ENCODE results near the gene GBA2. TPM values are rescaled to one million over a fixed set of nuclear protein-coding genes. Genes with fewer than 3 reads are reported as not detected.

GBA2 gene
- total RNA-seq, 1 donor from 2014 or later = 161 TPM

GRCh38 chr9:35695943-35696401 is 53.1 kb downstream of the GBA2 start:
- DNase-seq (ENCODE audit: low spot score) = peak; percentile 66

- DNase-seq (ENCODE audit: low spot score) = no peak
Observed at GRCh38 chr9:35691757-35692301, 57.2 kb downstream of the GBA2 start.

DNA sequence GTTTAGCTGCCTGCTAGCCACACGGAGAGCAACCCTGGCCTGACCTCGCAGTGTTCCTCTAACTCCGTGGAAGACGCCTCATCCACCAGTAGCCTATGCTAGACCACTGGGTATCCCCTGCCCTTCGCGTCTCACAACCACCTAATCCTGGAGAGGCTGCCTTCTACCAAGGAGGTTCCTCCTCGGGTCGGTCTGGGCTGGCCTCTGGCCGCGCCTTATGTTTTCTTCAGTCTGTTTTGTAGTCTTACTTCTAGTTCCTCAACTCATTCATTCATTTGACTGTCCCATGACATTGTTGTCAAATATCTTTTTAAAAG is 57.7 kb downstream of the GBA2 start:
- DNase-seq (ENCODE audit: low spot score) = no peak

- DNase-seq (ENCODE audit: low spot score) = peak; percentile 76
Observed at GRCh38 chr9:35690614-35691333, 58.3 kb downstream of the GBA2 start.

- DNase-seq (ENCODE audit: low spot score) = no peak
Observed at GRCh38 chr9:35690294-35690613, 58.8 kb downstream of the GBA2 start.

DNA sequence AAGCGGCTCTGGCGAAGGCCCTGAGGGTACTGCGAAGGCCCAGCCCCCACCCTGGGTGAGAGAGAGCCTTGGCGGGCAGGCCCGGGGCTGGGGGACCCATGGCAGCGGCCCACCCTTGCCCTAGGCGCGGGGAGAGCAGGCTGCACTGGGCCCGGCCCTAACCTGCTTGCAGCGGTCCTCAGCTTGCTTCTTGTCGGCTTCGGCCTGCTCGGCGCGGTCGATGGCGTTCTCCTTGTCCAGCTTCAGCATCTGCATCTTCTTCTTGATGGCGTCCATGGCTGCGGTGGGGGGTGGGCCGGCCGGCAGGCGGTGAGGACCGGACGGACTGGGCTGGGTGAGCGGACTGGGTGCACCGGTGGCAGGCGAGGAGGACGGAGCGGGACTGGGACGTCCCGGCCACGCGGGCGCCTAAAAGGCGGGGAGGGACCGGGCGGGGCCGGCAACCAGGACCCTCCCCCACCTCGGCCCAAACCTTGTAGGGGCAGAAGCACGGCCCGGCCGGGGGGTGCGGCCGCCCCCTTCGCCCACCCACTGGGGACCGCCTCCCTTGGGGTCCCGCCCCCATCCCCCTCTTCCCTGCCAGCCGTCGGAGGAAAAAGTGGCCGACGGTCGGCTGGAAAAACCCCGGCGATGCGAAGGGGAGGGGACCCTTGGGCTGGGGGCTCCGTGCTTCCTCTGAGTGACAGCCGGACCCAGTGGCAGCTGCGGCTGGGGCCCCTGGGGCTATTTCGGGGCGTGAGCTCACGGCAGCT is 59.3 kb downstream of the GBA2 start, which contains the start of gene TPM2:
Gene TPM2 (minus strand): TSS at position 384 of the 752 bp plus-strand sequence. CDS start 108 bp downstream, at position 276.
- DNase-seq (ENCODE audit: low spot score) = peak; percentile 72

GRCh38 chr9:35688558-35689541 is 60.2 kb downstream of the GBA2 start:
- no peak for DNase-seq (ENCODE audit: low spot score)

DNA sequence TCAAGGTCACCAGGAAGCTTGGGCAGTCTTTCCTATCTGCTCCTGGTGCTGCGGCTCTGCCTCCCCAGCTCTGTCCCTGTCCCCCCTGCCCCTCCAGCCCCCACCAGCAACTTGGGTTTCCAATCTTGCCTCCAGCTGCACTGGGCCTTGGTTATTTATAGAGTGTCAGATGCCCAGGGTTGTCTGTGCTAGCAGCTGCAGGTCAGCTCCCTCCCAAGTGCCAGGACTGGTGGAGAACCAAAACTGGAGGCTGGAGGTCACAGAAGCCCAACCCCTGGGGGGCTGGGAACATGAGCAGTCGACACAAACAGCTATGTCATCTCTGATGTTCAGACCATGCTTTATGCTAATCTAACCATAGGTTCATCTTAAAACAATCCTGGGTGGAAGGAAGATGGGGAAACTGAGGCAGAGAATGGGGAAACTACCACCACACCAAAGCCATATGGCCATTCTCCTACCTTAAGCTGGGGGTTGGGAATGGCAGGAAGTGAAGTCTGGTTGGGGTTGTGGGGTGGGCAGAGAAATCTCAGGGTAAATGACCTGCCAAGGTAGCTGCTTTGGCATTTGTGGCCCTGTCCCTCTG is 61.0 kb downstream of the GBA2 start:
- DNase-seq (ENCODE audit: low spot score) = no peak

DNA sequence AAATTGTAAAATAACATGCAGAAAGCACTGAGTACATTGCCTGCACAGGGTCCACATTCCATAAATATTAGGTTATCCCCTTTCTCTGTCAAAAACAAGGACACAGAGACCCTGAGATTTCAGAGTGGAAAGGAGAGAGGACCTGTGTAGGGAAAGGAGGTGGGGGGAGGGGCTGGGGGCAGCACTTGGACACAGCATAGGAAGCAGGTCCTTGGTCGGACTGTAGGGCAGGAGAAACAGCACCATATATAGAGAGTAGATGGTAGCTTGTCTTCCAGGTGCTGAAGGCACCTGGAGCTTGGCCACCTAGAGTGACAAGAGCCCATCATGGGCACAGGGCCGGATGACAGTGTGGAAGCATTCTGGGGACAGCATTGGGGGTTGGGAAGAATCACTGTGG is 61.7 kb downstream of the GBA2 start:
- no peak for DNase-seq (ENCODE audit: low spot score)

Other genes starting within 250 kb of the GBA2 start
- gene TESK1, start 144.0 kb downstream of the GBA2 start, total RNA-seq = 56.9 TPM
- 2.4 TPM for gene CD72, start 130.8 kb downstream of the GBA2 start, total RNA-seq
- 2.7 TPM for gene SIT1, start 98.3 kb downstream of the GBA2 start, total RNA-seq
- gene RMRP, start 91.2 kb downstream of the GBA2 start, total RNA-seq = 17,824 TPM
- 59.2 TPM for gene CCDC107, start 90.9 kb downstream of the GBA2 start, total RNA-seq
- gene ARHGEF39, start 84.0 kb downstream of the GBA2 start, total RNA-seq = 6.4 TPM
- gene CA9, start 75.3 kb downstream of the GBA2 start, total RNA-seq = 777 TPM
- gene TPM2, start 59.3 kb downstream of the GBA2 start, total RNA-seq = 1,716 TPM
- gene TLN1, start 17.0 kb downstream of the GBA2 start, total RNA-seq = 482 TPM
- gene CREB3, start 16.6 kb downstream of the GBA2 start, total RNA-seq = 48.1 TPM
- gene RGP1, start 59 bp upstream of the GBA2 start, total RNA-seq = 36.6 TPM
- 1.1 TPM for gene MSMP, start 5.0 kb upstream of the GBA2 start, total RNA-seq
- gene NPR2, start 42.4 kb upstream of the GBA2 start, total RNA-seq = 22.0 TPM
- 4.6 TPM for gene SPAG8, start 63.0 kb upstream of the GBA2 start, total RNA-seq
- gene HINT2, start 65.8 kb upstream of the GBA2 start, total RNA-seq = 30.7 TPM
- not detected for gene FAM221B, start 79.5 kb upstream of the GBA2 start, total RNA-seq
- 36.2 TPM for gene TMEM8B, start 80.0 kb upstream of the GBA2 start, total RNA-seq
- not detected for gene OR13J1, start 121.2 kb upstream of the GBA2 start, total RNA-seq
- gene HRCT1, start 157.0 kb upstream of the GBA2 start, total RNA-seq = 2.0 TPM
- 0.83 TPM for gene SPAAR, start 160.3 kb upstream of the GBA2 start, total RNA-seq
- gene OR2S2, start 208.9 kb upstream of the GBA2 start, total RNA-seq = not detected

Measured in mucosa of gallbladder (tissue), 1 donor.